IMR-90 (cell line): ENCODE measurements around the gene MCF2L. TPM values are rescaled to one million over a fixed set of nuclear protein-coding genes. Genes with fewer than 3 reads are reported as not detected.

ENCODE experiments used
- ATAC-seq: fragments of 200-7000 bp; cut with Tn5 transposase; 2 replicates; pipeline ENCODE4 v1.9.1; 2020; ENCODE audit warnings: low read depth, mild to moderate bottlenecking, moderate library complexity
- BruUV-seq: library from RNA; stranded (reverse); fragments of 400-500 nt; replicated peaks from 2 replicates; lab custom pipeline; 2021; lab: Mats Ljungman, UMichigan
- CTCF ChIA-PET: fragments of 300-600 bp; formaldehyde crosslinking; extraction: SDS; loops from one replicate; lab custom pipeline; 2021; ENCODE audit warnings: antibody characterized with exemption; lab: Yijun Ruan, JAX
- POLR2A ChIA-PET: fragments of 300-600 bp; sonication (Branson Sonifier 250); formaldehyde crosslinking; loops from one replicate; lab custom pipeline; 2022; ENCODE audit warnings: antibody characterized with exemption; ENCODE audit not compliant: unreplicated experiment; lab: Charles Lee
- DNase-seq: peaks from one replicate; pipeline ENCODE4 v3.0.0; 2013
- H2AFZ ChIP-seq: replicated peaks from 2 replicates; pipeline ENCODE3; 2013; ENCODE audit warnings: low read length, mild to moderate bottlenecking; ENCODE audit not compliant: poor library complexity
- H2AK5ac ChIP-seq: 2 replicates; pipeline ENCODE4 v1.6.1; 2013; ENCODE audit warnings: low read depth, low read length, inconsistent platforms
- H2AK9ac ChIP-seq: replicated peaks from 2 replicates; pipeline ENCODE3; 2013; ENCODE audit warnings: mild to moderate bottlenecking, low read depth, low read length, moderate library complexity; ENCODE audit not compliant: poor library complexity
- H2BK120ac ChIP-seq: 2 replicates; pipeline ENCODE4 v1.6.1; 2013; ENCODE audit warnings: low read depth, low read length, inconsistent platforms
- H2BK15ac ChIP-seq: 3 replicates; pipeline ENCODE4 v1.6.1; 2013; ENCODE audit warnings: low read depth, low read length, inconsistent platforms
- H2BK20ac ChIP-seq: 2 replicates; pipeline ENCODE4 v1.6.1; 2013; ENCODE audit warnings: low read depth, mild to moderate bottlenecking, inconsistent platforms, low read length, moderate library complexity
- H2BK5ac ChIP-seq: 2 replicates; pipeline ENCODE4 v1.6.1; 2013; ENCODE audit warnings: mild to moderate bottlenecking, low read depth, low read length, inconsistent platforms; ENCODE audit not compliant: poor library complexity, severe bottlenecking
- H3K14ac ChIP-seq: replicated peaks from 2 replicates; pipeline ENCODE4 v1.6.1; 2013; ENCODE audit warnings: low read depth, low read length, inconsistent platforms
- H3K18ac ChIP-seq: 2 replicates; pipeline ENCODE4 v1.6.1; 2013; ENCODE audit warnings: low read depth, low read length, control low read depth
- H3K23ac ChIP-seq: 2 replicates; pipeline ENCODE4 v1.6.1; 2013; ENCODE audit warnings: low read depth, low read length, inconsistent platforms
- H3K27ac ChIP-seq: 2 replicates; pipeline ENCODE4 v1.5.1; 2013; ENCODE audit warnings: mild to moderate bottlenecking, control low read depth, low read length; ENCODE audit not compliant: insufficient read depth
- H3K27me3 ChIP-seq: 2 replicates; pipeline ENCODE4 v1.6.1; 2013; ENCODE audit warnings: low read length; ENCODE audit not compliant: control insufficient read depth, insufficient read depth
- H3K36me3 ChIP-seq: 2 replicates; pipeline ENCODE4 v1.6.1; 2013; ENCODE audit warnings: low read length, mixed read lengths; ENCODE audit not compliant: control insufficient read depth, insufficient read depth
- H3K4ac ChIP-seq: 2 replicates; pipeline ENCODE4 v1.6.1; 2013; ENCODE audit warnings: low read depth, low read length, inconsistent platforms
- H3K4me1 ChIP-seq: 2 replicates; pipeline ENCODE4 v1.6.1; 2013; ENCODE audit warnings: low read length, mixed read lengths; ENCODE audit not compliant: control insufficient read depth, insufficient read depth
- H3K4me2 ChIP-seq: 2 replicates; pipeline ENCODE4 v1.6.1; 2013; ENCODE audit warnings: low read depth, mild to moderate bottlenecking, control low read depth, low read length, moderate library complexity
- H3K4me3 ChIP-seq: 2 replicates; pipeline ENCODE4 v1.5.1; 2013; ENCODE audit warnings: low read depth, mild to moderate bottlenecking, control low read depth, low read length, moderate library complexity; ENCODE audit not compliant: insufficient read depth
- H3K56ac ChIP-seq: 2 replicates; pipeline ENCODE4 v1.6.1; 2013; ENCODE audit warnings: low read length, inconsistent platforms; ENCODE audit not compliant: insufficient read depth; ENCODE audit errors: extremely low read depth
- H3K79me1 ChIP-seq, 2 experiments: 2 replicates each; pipeline ENCODE4 v1.6.1; 2013; ENCODE audit warnings: low read length in 2 of 2, inconsistent platforms in 1 of 2, low read depth in 1 of 2
- H3K9ac ChIP-seq: 2 replicates; pipeline ENCODE4 v1.6.1; 2013; ENCODE audit warnings: low read depth, low read length, control low read depth
- H3K9me1 ChIP-seq: 2 replicates; pipeline ENCODE4 v1.6.1; 2013; ENCODE audit warnings: low read length, inconsistent platforms; ENCODE audit not compliant: insufficient read depth
- H3K9me3 ChIP-seq: 2 replicates; pipeline ENCODE4 v1.6.1; 2013; ENCODE audit warnings: low read length; ENCODE audit not compliant: control insufficient read depth, insufficient read depth
- H4K20me1 ChIP-seq: 2 replicates; pipeline ENCODE4 v1.6.1; 2013; ENCODE audit warnings: low read length, inconsistent platforms; ENCODE audit not compliant: insufficient read depth
- H4K5ac ChIP-seq: 2 replicates; pipeline ENCODE4 v1.6.1; 2013; ENCODE audit warnings: mild to moderate bottlenecking, low read depth, low read length, control low read depth
- H4K8ac ChIP-seq, 2 experiments: 2 replicates each; pipeline ENCODE4 v1.6.1; 2013; ENCODE audit warnings: low read depth in 2 of 2, low read length in 2 of 2, control low read depth in 1 of 2, inconsistent platforms in 1 of 2
- H4K91ac ChIP-seq: 2 replicates; pipeline ENCODE4 v1.6.1; 2013; ENCODE audit warnings: low read depth, low read length, inconsistent platforms; ENCODE audit not compliant: insufficient read depth
- RCOR1 ChIP-seq: IDR thresholded peaks from 2 replicates; pipeline ENCODE4 v1.6.1; 2012; ENCODE audit warnings: mild to moderate bottlenecking, low read length, improper control_type of control experiment; ENCODE audit not compliant: insufficient replicate concordance
- WGBS, 2 experiments: methylation state at CpG; one replicate each; pipeline versions ENCODE4 v1.1.5 to v1.1.7; 2013; ENCODE audit warnings: missing lambda C conversion rate in 2 of 2; ENCODE audit not compliant: insufficient read length in 1 of 2; ENCODE audit errors: extremely low coverage in 2 of 2; 5-methylcytosine and 5-hydroxymethylcytosine counted together
- dilution Hi-C: fragments of 300-500 bp; cut with HindIII; formaldehyde crosslinking; loops from one replicate; pipeline ENCODE4 v1.14.3; 2018; ENCODE audit warnings: low sequenced_read_pairs; ENCODE audit not compliant: unreplicated experiment
- in situ Hi-C: fragments of 300-500 bp; cut with MboI; formaldehyde crosslinking; loops from 3 replicates; pipeline ENCODE4 v1.14.3; 2019; ENCODE audit warnings: low sequenced_read_pairs, inconsistent platforms, mixed read lengths
- intact Hi-C: fragments of 100-400 bp; cut with micrococcal nuclease; formaldehyde crosslinking; loops from 2 replicates; pipeline ENCODE4 v1.10.0; 2022
- polyA plus RNA-seq, 3 experiments: library from polyadenylated mRNA; depleted of rRNA; stranded (reverse); fragments of >200 nt; gene quantifications; 2 replicates each; pipeline ENCODE4 v1.2.3, GENCODE V29; 2012; ENCODE audit warnings: low replicate concordance in 1 of 3
- total RNA-seq: library from RNA; depleted of rRNA; stranded (reverse); fragments of >200 nt; gene quantifications from 2 replicates; pipeline ENCODE4 v1.2.3, GENCODE V29; 2012

Gene MCF2L
- total and polyA plus RNA-seq, 2 of the 4 experiments (the other 2 are of a cell fraction): 0.18 TPM; not detected in 1

DNA sequence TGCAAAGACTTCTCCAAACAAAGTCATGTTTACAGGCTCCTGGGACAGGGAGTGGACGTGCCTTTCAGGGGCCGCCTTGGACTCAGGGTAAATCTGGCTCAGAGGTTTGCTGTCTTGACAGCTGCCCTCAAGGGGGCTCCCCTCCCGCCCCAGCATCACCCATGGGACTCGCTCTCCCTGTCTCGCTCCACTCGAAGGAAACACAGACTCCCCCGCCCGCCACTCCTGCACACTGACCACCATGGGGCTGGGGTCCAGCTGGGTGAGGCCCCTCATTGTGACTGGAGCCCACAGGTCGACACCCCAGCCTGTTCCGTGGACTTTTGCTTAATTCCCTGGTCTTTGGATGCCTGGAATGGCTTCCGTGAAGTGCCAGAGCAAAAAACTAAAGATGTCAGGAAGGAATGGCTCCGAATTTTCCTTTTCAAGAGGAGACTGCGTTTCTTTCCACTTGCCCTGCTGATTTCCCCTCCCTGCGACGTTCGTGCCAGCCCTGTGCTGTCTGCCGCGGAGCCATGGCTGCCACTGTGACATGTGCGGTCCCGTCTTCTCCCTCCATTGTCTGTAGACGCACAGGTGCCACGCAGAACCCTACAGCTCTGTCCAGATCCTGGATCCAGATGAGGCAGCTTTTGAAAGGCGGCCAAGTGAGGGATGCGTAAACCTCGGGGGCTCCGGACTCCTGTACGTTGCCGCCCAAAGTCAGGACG lies 48.6 kb downstream of the MCF2L start:
- H4K8ac ChIP-seq: no peak overlapping the region
- no peak overlapping the region for H2BK20ac ChIP-seq
- no peaks in the 10 kb centered on the region for H3K36me3 ChIP-seq
- no peak overlapping the region for H3K9ac ChIP-seq
- in situ Hi-C loops (no loop called here), dilution Hi-C loops (no loop called here), intact Hi-C loops (no loop called here)
- H2BK15ac ChIP-seq: no peak overlapping the region
- H2BK120ac ChIP-seq: no peak overlapping the region
- H3K27me3 ChIP-seq: peaks cover 30% of the 10 kb centered on the region
- WGBS, 2 experiments: 71% methylated on average over 18 of the region's 29 CpGs; no CpG with 5 or more reads in 1 of the 2 experiments
- H3K14ac ChIP-seq: no peak overlapping the region
- H3K4ac ChIP-seq: no peak overlapping the region
- ChIA-PET CTCF (no interaction called here), POLR2A (no interaction called here)
- no peaks in the 10 kb centered on the region for H3K4me1 ChIP-seq
- no peak for TF ChIP-seq RCOR1
- no peaks in the 10 kb centered on the region for H3K9me1 ChIP-seq
- no peak overlapping the region for H4K91ac ChIP-seq
- no peak overlapping the region for H3K56ac ChIP-seq
- no peak overlapping the region for H3K23ac ChIP-seq
- H3K18ac ChIP-seq: no peak overlapping the region
- no peak overlapping the region for H2AFZ ChIP-seq
- no peak overlapping the region for H3K27ac ChIP-seq
- no peak overlapping the region for H2AK5ac ChIP-seq
- no peak for DNase-seq
- no peak overlapping the region for H3K4me2 ChIP-seq
- no peak overlapping the region for H4K5ac ChIP-seq
- H2AK9ac ChIP-seq: no peak overlapping the region
- no peaks in the 10 kb centered on the region for H3K79me1 ChIP-seq
- no TSS peak for BruUV-seq
- H2BK5ac ChIP-seq: no peak overlapping the region
- no peaks in the 10 kb centered on the region for H3K9me3 ChIP-seq
- H4K20me1 ChIP-seq: no peaks in the 10 kb centered on the region
- no peak overlapping the region for H3K4me3 ChIP-seq
- ATAC-seq: no peak
